ENCODE measurements around the gene TEX55.

GRCh38 chr3:119160815-119161214 is 14.8 kb downstream of the TEX55 start:
- TF ChIP-seq, protein P1, sequence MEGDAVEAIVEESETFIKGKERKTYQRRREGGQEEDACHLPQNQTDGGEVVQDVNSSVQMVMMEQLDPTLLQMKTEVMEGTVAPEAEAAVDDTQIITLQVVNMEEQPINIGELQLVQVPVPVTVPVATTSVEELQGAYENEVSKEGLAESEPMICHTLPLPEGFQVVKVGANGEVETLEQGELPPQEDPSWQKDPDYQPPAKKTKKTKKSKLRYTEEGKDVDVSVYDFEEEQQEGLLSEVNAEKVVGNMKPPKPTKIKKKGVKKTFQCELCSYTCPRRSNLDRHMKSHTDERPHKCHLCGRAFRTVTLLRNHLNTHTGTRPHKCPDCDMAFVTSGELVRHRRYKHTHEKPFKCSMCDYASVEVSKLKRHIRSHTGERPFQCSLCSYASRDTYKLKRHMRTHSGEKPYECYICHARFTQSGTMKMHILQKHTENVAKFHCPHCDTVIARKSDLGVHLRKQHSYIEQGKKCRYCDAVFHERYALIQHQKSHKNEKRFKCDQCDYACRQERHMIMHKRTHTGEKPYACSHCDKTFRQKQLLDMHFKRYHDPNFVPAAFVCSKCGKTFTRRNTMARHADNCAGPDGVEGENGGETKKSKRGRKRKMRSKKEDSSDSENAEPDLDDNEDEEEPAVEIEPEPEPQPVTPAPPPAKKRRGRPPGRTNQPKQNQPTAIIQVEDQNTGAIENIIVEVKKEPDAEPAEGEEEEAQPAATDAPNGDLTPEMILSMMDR (IDR thresholded peaks at IDR 0.05) = no peak
- TF ChIP-seq POLR2A (IDR thresholded peaks at IDR 0.05) (no peak), POLR2AphosphoS5 (IDR thresholded peaks at IDR 0.05; ENCODE audit: insufficient read depth in 1 of 2, low read depth in 1 of 2) (no peak)

Measured in vagina (tissue), 2 donors.